D341Med (cell line): ENCODE results near the gene PDE4B.
"Not testable (repeated sequence)": the region's sequence is repeated elsewhere in the genome, so short reads cannot be mapped to it uniquely, and the experiment has no call there.

Experiments used
- DNase-seq: peaks from one replicate; pipeline ENCODE4 v3.0.0; 2012; ENCODE audit warnings: low spot score

PDE4B gene

DNA sequence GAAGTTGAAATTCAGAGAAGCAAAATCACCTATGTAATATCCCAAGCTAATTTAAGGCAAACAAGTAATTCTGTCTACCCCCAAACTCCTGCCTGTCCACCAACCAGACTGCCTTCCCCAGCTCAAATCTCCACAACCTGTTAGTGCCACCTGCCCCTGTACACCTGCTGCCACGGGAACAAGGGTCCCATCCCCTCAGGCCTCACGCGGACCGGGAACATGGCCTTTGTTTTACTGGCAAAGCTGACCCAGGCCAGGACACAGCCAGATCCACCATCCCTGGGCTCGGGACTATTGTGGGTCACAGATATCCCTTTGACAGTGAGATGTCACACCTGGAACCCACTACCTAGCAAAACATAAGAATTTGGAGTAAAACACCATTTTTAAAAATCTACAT, 601.9 kb downstream of the PDE4B start:
- no peak for DNase-seq

DNA sequence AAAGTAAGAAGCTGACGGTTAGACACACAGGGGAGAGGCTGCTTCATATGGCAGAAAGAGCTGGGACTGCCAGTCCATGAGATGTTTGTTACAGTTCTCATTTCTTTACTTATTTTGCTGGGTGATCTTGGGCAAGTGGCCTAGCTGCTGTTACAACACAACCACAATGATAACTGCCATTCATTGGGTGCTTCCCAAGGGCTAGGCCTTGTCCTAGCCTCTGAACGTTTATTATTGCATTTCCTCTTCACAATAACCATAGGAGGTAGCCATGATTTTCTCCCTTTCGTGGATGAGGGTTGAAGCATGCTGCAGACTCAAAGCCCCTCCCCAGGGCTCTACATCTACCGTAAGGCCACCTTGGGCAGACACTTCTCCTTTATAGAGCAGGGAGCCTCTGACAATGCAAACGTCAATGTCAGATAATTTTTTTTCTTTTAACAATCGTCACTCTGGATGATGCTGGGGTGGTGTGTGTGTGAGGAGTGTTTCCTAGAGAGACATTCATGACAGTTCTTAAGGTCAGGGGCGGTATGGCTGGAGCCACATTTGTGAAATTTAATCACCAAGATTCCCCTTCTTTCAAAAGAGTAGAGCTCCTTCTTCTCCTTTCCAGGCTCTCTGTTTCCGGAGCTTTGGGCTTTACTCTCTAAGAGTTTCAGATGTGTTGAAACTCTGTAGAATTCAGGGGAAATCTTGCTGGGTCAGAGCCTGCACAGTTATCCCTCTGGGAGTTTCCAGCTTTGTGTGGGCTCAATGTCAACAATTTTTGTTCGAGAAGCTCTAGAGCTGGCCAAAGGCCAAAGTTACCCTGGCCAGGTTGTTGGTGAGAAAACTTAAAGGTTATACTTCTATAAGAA, 602.7 kb downstream of the PDE4B start:
- no peak for DNase-seq

DNA sequence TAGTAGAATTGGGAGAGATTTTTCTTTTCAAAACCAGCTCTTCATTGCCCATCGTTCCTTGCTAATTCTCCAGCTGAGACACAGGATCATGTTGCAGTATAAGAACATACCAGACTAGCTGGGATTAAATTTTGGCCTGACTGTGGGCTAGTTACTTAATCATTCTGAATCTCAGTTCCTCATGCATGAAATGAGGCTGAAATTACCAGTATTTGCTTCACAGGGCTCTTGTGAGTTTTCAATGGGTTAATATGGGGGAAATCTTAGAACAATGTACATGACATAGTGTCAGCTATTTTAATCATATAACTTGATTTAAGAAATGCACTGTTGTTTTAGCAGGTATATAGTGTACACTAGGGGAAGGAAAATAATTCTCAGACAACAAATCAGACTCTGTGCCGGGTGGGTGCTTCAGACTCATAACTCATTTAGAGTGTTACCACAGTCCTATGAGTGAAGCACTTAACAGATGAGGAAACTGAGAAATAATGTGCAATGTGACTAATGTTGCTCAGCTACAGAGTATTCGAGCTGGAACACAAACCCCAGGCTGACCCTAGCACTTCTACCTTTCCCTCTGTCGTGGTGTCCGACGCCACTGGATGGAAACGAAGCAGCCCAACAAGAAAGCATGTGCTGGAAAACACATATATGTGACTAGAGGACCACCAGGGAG, 603.7 kb downstream of the PDE4B start:
- no peak for DNase-seq

DNA sequence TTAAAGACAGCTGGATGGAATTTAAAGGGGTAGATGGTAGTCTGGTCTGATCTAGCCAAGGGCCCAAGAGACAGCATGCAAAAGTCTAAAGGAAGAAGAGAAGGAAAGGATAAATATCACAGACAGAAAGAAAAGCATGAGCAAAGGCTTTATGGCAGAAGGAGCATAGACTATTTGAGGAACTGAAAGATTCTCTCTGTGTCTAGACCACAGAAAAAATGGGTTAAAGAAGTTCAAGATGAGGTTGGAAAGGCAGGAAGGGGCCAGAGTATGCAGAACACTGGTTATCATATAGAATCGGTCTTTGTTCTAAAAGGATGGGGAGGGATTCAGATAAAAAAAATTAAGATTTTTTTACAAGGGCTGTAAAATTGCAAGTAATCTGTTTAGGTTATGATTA, 604.5 kb downstream of the PDE4B start:
- no peak for DNase-seq

DNA sequence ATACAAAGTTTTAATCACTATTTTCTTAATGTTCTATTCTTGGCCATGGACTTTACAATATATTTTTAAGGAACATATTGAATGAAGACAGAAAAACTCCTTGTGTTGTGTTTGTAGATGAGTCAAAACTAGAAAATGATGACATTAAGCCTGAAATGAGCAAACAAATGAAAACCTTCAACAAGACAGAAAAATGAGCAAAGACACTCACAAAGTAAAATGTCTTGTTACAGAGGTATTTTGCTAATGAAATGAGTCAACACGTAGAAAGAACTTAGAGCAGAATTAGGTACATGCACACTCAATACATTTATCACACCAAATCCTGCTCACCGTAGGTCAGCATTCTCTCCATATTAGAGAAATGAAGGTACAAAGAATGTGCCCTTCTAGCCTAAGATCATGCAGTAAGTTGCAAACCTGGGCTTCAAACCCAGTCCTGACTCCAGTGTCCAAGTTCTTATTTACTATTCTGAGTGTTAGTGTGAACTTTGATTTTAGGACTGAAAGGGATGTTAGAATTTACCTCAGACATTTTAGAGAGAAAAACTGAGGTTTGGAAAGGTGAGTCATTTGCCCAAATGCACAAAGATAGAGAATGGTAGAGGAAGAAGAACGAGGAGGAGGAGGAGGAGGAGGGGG, 607.3 kb downstream of the PDE4B start:
- DNase-seq, result no peak

DNA sequence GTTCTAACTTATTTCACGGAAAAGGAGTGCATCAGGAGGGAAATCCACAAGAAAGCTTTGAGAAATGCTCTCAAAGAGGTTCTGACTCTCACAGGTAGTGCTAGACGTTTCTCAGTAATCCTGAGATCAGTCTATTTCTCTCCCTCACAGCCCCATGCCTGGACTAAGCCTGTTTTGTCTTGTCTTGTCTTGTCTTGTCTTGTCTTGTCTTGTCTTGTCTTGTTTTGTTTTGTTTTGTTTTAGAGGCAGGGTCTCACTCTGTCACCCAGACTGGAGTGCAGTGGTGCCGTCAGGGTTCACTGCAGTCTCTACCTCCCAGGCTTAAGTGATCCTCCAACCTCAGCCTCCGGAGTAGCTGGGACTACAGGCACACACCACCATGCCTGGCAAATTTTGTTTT, 608.0 kb downstream of the PDE4B start:
- DNase-seq, result no peak

DNA sequence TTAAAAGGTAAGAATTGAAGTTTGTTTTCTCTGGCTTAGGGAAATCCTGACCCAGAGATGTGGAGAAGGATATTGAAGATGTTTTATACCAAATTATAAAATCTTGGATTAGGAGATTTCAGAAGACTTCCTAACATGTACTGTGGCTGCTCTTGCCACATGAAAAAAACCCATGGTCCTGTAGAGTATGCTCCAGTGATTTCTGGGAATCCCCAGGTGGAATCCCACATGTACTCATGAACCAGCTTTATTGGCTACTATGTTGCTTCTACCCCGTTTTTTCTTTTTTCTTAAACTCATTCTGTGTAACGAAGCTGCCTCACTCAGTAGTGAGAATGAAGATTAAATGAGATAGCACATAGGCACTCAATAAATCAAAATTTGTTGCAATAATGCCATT, 608.5 kb downstream of the PDE4B start:
- DNase-seq, result no peak

DNA sequence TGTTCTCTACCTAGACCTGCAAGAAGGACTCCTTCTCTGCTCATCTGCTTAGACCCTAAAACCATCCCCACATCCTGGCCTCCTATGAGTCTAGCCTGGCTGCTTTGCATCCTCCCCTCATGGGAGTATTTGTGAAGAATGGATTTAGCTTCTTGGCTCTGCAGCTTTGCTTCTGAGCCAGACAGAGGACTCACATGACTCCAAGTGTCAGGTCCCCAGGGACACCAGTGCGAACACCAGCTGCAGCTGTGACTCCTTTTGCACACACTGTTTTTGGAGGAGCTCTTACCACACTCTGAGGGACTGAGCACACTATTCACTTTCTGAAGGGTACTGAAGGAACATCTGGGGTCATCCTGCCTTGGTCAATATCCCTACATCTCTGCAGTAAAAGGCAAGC, 609.5 kb downstream of the PDE4B start:
- peak; percentile 77 for DNase-seq

DNA sequence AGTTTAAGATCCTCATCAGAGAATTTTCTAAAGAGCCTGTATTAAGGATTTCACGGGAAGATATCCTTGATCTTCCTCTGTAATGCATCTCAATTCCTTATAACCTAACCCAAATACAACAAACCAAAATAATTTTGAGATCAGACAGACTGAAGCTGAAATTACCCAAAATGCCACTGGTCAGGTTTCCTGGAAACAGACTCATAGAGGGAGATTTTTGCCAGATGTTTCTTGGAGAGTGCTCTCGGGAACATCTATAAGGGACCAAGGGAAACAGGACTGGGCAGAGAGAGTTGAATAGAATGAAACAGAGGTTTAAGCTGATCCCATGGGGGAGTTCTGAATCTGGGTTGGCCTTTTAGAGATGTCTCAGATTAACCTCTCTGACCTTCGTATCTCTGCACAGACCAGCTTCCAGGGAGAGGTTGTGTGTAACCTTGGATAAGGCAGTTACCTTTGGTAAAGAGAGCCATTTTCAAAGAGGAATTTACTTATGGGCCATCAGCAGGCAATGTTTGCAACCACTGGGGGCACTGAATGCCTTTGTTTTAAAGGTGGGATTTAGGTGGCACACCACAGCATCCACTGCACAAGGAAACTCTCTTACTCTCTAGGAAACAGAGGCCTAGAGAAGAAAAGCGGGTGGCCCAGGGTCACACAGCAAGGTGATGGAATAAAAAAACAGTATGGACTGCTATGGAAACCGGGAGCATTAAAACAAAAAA, 610.5 kb downstream of the PDE4B start:
- no peak for DNase-seq

DNA sequence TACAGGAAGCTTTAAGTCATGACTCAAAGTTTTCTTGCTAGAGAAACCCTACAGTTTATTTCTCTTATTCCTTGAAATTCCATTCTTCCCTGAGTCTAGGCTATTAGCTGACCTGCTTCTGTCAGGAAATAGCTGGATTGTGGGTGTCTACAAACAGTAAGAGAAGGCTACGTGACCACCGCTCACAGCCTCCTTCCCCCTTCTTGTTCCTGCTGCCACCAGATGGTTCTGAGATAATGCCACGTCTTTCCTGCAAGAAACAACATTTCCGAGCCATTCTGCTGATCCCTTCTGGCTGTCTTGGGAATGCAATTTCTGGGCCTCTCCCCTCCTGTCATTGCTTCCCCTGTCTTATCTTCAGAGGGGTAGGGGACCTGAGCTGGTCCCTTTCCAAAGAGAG, 612.4 kb downstream of the PDE4B start:
- no peak for DNase-seq

DNA sequence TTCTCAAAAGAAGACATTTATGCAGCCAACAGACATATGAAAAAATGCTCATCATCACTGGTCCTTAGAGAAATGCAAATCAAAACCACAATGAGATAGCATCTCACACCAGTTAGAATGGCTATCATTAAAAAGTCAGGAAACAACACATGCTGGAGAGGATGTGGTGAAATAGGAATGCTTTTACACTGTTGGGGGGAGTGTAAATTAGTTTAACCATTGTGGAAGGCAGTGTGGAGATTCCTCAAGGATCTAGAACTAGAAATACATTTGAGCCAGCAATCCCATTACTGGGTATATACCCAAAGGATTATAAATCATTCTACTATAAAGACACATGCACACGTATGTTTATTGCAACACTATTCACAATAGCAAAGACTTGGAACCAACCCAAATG, 618.8 kb downstream of the PDE4B start:
- not testable (repeated sequence) for DNase-seq

DNA sequence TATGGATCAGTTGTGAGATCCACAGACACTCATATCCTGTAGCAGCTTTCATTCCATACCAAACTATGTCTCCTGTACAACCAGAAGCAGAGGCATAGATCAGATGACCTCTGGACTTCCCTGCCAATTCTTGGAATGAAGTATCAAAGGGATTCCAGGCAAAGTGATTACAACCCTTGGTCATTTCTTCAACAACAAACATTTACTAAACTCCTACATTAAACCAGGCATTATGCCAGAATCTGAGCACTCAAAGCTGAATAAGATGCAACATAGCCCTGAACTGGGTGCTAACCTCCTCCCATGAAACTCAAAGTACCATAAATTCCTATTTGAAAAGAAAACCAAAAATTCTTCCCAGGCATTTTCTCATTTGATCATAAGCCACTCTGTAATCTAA, 620.0 kb downstream of the PDE4B start:
- no peak for DNase-seq

DNA sequence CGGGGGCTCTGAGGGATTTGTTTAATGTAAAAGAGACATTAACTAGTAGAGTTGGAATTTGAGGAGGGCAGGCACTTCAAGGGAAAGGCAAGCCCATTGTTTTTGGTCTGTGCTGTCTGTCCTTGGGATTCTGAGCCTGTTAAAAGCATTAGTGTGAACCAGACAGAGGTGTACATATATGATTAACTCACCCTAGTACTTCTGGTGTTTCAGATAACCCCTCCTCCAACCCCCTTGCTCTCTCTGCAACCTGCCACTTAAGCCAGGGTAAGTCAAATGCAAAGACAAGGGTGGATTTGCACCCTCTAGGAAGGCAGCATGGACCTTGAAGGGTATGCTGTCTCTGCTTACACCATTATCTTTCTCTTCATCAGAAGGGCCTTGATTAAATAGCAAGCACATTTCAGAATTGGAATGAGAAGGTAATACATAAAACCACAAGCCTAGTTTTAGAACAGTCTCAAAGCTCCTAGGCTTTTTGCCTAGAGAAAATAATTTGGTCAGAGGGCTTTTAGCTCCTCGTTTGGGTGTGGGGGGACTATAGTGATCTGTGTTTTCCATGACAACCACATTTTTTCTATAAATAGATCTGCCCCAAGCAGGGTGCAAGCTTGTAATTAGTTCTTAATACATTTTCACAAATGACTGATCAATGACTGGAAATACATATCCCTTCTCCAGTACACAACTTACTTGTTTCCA, 620.6 kb downstream of the PDE4B start:
- DNase-seq, result no peak

DNA sequence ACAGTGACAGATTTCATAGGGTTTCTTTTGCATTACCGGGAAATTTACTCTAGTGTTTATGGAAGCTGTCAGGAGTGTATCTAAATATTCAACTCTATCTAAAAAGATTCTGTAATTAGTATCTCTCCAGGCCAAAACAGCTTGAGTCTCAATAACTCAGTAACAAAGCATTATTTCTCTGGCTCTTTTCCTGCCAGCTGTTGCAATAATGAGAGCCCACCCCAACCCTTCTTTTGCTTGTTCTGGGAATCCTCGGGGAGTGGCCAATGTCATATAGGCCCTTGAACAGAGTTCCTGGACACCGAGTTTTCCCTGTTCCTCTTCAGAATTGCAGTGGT, 621.1 kb downstream of the PDE4B start:
- no peak for DNase-seq

DNA sequence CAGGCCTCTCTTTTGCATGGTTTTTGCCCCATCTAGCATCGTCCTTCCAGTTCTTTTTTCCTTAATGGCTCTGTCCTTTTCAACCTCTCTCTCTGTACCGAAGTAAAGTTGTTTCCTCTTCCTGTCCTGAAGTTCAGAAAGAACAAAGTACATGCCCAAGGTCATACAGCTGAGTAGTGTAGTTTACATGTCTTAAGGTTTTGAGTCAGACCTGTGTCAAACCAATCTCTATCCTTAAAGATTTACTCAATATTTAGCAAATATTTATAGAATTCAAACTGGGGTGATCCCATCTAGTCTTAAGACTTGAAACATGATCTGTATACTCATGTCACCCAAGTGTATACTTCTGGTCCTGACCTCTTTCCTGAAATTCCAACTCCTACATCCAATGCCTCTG, 622.6 kb downstream of the PDE4B start:
- DNase-seq, result no peak

DNA sequence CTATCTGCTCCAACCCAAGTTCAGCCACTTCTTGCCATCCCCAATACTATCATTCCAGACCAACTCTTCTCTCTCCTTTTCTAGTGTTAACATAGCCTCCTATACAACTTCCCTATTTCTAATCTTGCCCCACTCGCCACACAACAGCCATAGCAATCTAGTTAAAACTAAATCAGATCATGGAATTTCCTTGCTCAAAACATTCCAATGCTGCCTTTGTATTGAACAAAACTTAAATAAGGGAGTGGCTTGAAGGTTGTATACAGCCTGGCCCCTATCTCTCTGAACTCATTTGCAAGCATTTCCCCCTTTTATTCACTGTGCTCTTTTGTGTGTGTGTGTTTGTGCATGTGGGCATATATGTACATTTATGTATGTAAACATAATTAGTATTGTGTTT, 623.2 kb downstream of the PDE4B start:
- no peak for DNase-seq

DNA sequence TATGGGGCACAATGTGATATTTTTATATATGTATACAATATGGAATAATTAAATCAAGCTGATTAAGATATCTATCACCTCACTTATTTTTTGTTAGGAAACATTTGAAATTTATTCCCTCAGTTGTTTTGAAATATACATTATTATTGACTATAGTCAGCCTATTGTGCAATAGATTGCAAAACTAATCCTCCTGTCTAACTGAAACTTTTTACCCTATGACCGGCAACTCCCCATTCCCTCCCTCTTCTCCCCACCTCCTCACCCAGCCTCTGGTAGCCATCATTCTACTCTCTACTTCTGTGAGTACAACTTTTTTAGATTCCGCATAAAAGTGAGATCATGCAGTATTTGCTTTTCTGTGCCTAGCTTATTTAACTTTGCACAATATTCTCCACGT, 623.6 kb downstream of the PDE4B start:
- DNase-seq, result no peak

DNA sequence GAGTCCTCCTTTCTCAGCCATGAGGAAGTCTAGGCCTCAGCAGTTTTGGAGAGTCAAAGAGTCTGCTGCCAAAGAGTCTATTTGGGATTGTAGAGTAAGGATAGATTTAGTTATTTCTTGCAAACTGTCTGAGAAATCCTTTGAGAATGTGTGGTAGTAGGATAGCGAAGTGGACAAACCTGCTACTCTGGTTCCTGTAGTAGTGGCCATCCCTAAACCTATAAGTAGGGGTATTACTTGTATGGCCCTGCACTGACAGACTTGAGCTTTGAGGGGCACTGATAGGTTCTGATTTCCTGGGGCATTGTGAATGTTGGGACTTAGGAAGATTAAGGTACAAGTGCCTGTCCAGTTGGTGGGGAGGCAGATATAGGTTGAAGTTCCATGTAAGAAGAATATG, 625.3 kb downstream of the PDE4B start:
- no peak for DNase-seq

DNA sequence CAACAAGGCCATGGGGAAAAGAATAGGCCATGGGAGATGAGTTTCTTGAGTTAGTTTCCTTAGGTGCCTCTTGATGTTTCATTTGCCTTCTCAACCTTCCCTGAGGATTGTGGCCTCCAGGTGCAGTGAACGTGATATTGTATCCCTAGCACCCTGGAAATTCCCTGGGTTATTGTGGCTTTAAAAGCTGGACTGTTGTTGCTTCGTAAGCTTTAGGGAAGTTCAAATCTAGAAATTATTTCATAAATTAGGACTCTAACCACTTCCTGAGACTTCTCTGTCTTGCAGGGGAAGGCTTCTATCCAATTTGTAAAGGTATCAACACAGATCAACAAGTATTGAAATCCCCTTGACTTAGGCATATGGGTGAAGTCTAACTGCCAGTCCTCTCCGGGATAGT, 627.5 kb downstream of the PDE4B start:
- DNase-seq, result not testable (repeated sequence)

DNA sequence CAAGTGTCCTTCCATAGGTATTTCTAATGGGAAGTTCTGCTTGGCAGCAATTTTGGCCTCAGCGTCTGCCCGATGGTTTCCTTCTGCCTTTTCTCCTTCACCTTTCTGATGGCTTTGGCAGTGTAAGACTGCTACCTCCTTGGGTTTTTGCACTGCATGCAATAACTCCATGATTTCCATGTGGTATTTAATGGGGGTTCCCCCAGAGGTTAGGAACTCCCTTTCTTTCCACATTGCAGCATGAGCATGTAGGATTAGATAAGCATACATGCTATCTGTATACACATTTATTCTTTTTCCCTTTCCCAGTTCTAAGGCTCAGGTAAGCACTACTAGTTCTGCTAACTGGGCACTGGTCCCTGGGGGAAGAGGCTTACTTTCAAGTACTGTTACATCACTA, 628.2 kb downstream of the PDE4B start:
- not testable (repeated sequence) for DNase-seq

DNA sequence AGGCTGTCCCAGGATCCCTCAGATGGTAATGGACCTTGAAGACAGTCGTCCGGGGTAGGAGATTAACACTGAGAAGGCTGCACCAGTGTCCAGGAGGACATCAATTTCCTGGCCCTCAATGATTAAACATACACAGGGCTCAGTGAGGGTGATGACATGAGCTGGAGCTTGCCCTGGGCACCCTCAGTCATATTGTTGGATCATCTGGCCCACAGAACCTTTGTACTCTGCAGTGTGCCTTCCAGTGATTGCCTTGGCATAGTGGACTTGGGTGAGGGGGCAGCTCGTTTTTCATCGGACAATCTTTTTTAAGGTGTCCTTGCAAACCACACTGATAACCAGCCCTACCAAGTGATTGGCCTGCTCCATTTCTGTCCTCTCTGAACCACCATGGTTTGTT, 630.1 kb downstream of the PDE4B start:
- no peak for DNase-seq
